ENCODE results near the gene SYNDIG1.

The SYNDIG1 gene

DNA sequence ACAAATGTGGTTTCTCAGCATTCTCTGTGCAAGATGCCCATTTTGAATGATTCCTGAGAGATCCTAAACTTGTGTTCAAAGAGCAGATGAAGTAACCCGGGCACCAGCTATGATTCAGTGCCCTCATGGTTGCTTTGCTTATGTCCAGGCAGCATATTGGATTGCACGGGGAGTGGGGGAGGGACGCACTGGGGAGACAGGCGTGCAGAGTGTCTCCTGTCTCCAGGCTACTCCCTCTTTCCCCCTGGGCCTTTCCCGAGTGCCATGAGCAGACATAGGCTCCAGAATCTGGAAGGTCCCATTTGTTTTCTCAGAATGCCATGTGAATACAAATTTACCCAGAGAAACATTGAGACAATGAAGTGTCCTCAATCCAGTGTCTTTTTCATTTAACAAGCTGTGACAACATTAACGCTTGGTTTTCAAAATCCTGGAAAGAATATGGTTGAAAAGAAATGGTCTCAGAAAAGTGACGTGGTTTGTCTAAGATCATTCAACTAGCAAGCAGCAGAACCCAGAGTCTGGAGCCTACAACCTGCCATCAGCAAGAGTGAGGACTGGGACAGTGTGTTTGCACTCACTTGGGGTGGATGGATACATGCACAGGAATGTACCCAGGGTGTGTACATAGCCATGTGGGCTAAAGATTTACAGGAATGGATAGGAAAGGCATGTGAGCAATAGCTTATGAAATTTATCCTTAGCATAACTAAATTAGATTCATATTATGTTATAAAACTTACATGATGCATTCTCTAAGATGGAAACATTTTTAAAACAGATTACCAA lies 4.2 kb downstream of the SYNDIG1 start:
- DNase-seq (ENCODE audit: low read depth): no peak

DNA sequence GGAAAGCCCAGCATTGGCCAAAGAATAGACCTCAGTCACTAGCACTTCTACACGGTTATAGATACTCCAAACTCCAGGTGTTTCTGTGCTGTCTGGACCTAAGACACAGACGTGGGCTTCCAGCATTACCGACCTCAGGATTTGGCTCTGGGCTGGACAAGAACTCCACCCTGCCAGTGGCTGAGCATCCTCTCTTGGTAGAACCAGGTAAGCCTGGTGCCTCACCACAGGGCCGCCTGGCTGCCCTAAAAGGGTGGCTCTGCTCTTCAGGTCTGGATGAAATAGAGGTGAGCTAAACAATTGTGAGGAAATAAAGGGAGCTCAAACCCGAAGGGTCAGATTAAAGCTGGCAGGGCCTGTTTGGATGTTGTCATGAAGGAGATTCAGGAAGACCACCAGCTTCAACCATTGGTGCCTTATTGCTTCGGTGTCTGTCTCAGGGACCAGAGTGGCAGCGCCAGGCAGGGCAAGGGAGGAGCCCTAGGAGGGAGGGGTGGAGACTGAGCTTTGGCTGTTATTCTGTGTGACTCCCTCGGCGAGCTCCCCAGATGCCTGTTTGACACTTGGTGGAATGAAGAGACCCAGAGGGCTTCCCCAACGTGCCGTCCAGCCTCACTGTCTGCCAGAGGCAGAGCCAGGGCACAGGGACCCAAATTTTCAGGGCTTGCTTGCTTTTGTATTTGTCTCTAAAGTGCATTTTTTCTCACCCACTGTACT lies 8.6 kb downstream of the SYNDIG1 start:
- DNase-seq (ENCODE audit: low read depth): no peak

DNA sequence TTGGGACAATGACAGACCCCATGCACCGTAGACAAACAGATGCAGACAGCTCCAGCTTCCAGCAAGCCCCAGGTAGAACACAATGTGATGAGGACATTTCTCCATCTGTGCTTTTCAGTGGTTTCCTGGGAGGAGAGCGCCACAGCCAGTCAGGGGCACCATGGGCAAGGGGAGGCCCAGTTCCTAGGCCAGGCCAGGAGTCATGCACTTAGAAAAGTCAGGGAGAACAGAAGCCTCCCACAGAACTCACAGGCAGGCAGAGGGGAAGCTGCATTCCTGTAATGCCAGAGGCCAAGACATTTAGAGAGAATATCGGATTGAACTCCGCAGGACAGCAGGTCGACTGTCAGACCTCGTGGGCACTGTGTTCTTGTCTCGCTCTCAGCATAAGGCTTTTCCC lies 9.2 kb downstream of the SYNDIG1 start:
- no peak for DNase-seq (ENCODE audit: low read depth)

DNA sequence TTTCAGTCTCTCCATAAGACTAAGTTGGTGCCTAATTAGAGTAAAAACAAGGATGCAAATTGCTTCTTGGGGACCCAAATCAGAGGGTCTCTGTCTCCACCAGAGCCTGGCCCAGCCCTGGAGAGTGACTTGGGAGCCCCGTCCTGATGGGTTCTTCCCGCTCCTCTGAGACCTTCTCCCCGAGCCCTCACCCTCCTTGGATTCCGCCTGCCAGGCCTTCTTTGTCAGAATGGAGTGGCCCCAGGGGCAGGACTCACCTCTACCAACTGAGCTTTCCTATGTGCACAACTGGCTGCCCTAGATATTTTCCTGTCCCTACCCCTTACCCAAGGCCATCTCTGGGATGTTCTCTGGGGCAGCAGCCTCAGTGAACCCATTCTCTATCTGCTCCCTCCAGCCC lies 9.7 kb downstream of the SYNDIG1 start:
- DNase-seq (ENCODE audit: low read depth): no peak

DNA sequence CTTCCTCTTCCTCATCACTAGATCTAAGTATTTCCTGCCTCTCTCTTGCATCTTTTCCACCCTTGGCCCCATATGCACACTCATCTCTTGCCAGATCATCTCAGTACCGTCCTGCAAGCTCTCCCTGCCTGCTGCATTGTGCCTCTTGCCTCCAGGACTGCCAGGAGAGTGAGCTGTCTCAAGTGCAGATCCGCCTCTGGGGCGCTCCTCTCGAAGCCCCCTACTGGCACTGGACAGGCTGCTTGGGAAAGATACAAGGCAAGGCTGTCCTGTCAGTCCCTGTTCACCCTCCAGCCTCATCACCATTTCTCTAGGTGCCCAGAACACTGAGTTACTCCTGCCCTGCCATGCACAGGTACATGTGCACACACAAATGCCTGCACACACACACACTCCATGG lies 10.2 kb downstream of the SYNDIG1 start:
- DNase-seq (ENCODE audit: low read depth): no peak

DNA sequence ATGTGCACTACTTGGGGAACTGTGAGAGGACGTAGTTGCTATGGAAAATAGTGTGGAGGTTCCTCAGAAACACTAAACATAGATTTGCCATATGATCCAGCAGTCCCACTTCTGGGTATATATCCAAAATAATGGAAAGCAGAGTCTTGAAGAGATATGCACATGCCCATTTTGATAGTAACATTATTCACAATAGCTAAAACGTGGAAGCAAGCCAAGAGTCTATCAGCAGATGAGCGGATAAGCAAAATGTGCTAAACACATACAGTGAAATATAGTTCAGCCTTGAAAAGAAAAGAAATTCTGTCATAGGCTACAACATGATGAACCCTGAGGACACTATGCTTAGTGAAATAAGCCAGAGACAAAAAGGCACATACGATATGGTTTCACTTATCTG lies 11.1 kb downstream of the SYNDIG1 start:
- no peak for DNase-seq (ENCODE audit: low read depth)

DNA sequence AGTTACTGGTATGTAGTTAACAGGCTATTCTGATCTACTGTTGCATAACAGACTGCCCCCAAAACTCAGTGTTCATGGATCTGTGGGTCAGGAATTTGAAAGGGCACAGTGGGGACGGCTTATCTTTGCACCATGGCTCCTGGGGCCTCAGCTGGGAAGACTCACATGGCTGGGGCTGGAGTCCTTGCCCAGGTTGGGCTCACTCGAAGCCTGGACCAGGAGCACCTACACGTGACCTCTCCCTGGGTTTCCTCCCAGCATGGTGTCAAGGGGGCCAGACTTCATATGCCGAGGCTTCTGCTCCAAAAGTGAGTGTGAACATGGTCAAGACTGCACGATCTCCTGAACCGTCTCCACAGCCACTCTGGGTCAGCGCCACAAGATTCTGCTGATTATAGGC lies 11.7 kb downstream of the SYNDIG1 start:
- DNase-seq (ENCODE audit: low read depth): no peak

DNA sequence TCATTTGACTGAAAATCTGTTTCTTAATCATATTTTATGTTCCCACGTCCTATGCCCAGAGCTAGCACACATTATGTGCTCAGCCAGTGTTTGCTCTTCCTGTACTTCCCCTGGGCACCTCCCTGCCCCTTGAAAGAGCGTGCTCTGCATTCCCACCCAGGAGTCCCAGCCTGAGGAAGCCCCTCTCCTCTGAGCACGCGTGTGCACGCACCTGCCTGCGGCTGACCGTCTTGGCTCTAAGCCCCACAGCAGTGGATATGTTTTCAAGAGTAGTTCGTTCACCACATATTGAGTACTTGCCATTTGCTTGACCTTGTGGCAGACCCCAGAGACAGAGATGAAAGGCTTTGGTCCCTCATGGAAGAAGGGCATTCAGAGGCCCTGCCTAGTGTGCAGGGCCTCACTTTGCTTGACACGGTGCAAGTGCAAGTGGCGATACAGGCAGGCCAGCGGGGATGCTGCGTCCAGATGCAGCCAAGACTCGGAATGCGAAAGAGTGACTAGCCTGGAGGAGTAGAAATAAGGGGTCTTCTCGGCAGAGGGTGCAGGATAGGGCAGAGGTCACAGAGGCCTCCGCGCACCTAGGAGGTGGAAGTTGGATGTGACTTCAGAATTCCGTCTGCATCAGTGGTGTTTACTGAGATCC lies 14.1 kb downstream of the SYNDIG1 start:
- no peak for DNase-seq (ENCODE audit: low read depth)

DNA sequence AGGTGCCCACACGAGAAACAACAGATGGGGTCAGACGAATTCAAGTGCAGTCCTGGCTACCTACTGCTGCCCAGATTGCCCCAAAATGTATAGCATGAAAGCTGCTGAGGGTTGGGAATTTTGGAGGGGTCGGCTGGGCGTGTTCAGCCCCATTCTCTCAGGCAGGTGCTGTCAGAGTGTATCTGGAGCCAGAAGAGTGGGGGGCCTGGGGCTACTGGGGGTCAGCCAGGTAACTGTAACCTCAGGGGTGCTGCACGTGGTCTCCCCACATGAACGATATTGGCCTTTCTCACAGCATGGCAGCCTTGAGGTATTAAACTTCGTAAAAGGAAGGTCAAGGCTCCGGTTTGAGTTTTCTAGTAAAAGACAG lies 14.6 kb downstream of the SYNDIG1 start:
- no peak for DNase-seq (ENCODE audit: low read depth)

DNA sequence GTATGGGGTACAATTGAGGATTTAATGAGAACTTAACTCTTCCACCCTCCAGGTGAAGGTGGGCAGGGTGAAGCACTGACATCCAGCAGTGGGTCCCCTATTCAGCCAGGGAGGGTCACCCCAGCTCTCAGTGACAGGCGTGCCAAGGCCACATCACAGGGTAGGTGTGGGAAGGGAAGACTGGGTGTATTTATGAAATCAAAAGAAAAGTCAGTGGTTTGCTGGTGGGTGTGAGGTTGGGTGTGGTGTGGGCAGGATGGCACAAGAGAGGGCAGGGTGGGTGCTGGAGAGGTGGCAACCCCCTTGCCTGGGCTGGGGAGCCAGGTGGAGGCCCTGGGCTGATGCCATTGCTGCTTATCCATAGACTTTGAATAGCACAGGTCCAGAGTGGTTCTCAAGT lies 16.6 kb downstream of the SYNDIG1 start:
- DNase-seq (ENCODE audit: low read depth): no peak

DNA sequence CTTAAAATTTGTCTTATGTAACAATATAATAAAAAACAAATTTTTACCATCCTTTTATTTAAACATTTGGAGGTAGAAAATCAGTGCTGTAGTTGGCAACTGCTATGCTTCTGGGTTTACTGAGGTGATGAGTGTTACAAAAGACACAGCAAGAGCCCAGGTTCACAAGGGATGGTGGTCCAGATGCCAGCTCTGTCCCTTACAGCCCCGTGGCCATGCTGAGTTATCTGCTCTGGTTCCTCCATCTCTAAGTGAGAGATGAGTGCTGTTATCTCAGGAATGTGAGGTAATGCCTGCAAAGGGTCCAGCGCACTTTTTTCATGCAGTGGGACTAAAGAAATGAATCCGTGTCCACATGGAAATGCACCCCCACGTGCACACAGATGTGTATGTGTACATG lies 17.8 kb downstream of the SYNDIG1 start:
- DNase-seq (ENCODE audit: low read depth): no peak

DNA sequence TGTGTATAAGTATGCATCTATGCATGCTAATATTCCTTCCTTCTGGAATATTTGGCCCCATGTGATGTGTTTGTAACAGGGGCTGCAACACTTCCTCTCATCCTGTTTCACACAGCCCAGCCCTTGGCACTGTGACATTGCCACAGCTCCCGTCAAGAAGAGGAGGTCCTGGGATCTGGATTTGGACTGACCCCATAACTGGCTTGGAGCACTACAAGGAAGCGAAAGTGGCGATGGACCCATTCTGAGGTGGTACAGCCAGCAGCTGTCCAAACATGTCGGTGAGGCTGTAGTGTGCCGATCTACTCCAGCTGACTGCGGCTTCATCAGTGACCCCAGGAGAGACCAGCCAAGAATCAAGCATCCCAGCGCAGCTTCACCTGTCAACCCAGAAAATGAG lies 18.2 kb downstream of the SYNDIG1 start:
- DNase-seq (ENCODE audit: low read depth): no peak

DNA sequence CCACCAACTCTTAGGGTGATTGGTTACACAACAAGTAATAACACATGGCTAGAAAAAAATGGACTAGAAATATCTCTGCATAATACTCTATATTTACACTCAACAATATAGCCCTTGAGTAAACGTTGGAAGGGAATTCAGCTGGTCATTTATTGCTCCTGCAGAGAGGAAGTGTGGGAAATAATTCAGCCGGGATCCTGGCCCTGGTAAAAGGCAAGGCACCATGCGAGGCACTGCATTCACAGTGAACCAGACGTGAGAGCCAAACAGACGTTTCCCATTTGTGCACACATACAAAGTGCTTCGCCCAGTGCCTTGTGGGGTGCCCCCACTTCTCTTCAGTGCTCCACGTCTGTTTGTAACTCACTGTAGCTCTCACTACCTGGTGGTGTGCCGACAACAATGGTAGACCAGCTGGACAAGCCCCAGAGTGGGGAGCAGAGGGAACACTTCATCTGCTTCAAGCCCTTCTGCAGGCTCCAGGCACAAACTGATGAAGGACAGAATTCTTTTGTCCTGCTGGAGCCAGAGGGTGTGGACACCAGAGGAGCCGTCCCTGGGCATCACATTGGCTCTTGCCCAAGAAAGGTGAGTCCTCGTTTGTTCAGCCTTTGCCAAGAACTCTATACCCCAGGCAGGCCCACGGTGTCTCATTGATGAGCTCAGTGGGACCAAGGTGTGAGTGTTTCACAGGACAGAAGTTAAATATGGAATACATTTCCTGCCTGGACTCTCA lies 18.8 kb downstream of the SYNDIG1 start:
- no peak for DNase-seq (ENCODE audit: low read depth)

DNA sequence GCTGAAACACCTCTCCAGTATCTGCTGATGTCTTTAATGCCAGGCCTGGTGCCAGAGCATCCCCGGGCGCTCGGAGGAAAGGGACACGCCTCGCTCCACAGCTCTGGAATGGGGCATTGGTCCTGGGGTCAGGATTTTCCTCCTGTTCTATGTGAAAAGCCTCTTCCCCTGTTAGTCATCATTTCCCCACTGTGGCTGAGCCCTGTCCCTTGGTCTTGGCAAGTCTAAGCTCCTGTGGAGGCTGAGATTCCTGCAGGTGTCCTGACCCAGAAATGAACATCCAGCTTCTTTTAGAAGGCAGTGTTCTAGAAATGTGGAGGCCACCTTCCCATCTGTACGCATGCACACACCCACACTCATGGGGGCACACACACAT lies 19.4 kb downstream of the SYNDIG1 start:
- no peak for DNase-seq (ENCODE audit: low read depth)

DNA sequence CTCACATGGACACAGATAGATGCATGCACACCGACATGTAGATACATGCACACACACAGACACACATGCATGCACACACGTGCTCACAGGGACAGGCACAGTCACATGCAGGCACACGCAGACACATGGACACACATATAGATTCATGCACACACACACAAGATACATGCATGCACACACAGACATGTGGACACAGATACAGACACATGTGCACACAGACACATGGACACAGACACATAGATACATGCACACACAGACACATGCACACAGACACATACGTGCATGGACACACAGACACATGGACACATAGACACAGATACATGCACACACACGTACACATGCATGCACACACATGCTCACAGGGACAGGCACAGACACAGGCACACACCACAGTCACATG lies 19.8 kb downstream of the SYNDIG1 start:
- no peak for DNase-seq (ENCODE audit: low read depth)

DNA sequence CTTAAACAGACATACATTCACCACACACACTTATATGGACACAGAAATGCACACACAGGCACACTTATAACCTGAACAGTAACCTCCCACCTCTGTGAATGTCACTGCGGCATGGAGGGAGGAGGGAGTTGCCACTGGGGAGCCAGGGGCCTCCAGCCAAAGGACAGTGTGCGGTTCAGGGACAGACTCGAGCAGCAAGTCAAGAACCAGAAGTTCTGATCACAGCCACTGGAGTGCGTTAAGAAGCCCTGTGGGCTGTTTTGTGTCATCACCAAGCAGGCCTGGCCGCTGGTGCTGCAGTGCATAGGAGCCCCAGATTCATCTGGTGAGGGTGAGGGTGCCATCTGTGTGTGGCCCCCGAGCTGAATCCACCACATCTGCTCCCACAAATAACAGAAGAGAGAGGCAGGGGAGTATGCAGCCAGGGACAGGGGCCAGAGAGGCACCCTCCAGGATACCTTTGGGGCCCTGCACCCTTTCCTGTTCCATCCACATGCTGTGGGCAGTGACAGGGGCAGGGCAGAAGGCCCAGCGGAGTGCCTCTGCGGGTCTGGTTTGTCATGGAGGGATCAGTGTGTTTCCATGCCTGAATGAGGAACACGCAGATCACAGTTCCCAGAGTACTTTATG lies 20.3 kb downstream of the SYNDIG1 start:
- DNase-seq (ENCODE audit: low read depth): no peak

DNA sequence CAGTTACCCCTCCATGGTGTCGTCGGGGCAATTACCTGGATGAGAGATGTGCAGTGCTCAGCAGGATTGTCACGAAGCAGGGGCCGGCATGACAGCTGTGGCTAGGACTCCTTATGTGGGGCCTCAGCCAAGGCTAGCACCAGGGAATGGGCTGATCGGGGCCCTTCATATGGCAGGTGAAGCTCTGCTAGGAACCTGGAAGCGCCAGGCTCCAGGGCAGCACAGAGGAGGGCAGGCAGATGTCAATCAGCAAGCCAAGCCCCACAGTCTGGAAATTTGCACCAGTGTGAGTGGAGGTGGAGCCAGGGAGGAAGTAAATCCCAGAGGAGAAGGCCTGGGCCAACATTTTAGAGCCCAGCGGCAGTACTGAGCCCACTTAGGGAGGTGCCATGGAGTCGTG lies 21.2 kb downstream of the SYNDIG1 start:
- DNase-seq (ENCODE audit: low read depth): no peak

DNA sequence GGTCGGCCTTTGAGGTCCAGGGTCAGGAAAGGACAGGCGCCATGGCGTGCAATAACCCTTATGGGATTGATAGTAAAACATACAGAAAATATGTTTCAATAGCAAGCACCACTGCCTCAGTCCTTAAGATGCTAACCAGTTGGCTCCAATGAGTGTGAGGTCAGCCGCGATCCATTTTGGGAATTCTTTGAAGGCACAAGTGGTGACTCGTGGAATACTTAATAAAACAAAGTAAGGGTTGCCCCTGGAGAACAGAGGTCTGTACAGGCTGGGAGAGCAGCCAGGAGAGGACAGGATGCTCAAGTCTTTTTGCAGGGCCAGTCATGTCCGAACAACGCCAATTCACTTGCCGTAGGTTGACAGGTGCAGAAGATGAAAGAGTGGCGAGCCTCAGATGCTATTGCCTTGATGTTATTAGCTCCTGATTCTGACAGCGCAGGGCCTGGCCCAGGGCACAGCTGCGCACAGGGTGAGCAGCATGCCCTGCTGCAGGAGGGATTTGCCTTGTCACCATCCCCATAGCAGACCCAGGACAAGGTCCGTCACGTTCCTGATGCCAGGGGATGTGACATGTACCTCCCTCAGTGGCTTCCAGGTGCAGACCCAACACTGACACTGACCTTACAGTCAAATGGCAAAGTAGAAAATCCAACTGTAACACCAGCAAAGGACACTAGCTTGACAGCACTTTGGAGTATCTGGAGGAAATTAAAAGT lies 21.8 kb downstream of the SYNDIG1 start:
- no peak for DNase-seq (ENCODE audit: low read depth)

DNA sequence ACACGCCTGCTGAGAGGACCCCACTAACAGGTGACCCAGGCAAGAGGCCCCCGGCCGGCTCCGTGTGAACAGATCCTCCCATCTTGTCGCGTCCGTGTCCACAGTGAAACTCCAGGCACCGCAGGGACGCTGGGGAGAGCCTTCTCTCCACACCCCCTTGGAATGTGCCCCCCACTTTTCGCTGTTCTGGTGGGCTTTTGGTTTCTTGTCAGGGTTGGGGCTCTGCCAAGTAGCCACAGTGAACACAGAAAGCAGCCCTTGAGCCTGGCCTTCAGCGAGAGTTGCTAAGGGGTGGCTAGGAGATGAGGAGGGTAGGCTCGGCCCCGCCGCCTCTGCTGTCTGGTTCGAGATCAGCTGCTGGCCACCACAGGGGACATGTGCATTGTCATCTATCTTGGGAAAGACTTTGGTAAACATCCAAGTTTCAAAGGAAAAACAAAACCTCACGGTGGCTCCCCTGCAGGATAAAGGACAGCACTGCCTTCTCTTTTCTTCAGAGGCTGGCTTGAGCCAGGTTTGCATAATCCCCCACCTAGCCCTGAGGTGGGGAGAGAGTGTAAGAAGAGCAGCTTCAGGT lies 22.7 kb downstream of the SYNDIG1 start:
- no peak for DNase-seq (ENCODE audit: low read depth)

DNA sequence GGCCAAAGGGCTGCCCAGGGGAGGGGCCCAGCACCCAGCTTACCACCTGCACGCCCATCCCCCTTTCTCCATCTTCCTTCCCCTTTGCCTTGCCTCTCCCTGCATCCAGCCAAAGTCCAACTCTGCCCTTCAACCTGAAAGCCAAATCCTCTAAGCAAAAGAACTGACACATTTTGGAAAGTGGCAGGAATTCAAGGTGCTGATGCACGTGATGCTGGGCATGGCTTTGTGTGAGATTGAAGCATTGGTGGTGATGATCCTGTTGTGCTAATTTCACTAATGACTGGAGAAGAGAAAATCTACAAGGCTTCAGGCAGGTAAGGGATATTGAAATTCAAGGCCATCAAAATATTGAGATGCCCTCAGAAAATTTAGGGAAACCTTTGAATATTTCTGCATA lies 23.3 kb downstream of the SYNDIG1 start:
- DNase-seq (ENCODE audit: low read depth): no peak

DNA sequence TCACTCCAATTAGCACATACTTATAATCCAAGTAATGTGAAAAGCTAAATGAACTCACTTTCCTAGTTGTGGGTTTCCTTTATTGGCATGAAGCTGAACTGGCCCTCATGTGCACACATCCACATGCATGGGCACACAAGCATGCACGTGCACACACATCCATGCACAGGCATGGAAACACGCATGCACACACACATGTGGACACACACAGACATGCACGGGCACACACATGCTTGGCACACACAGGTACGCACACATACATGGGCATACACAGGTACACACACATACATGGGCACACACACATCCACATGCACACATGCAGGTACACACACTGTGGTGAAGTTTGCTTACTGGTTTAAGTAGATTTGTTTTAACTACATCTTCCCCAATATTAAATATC lies 23.8 kb downstream of the SYNDIG1 start:
- DNase-seq (ENCODE audit: low read depth): no peak

Measured in amniotic epithelial cell (primary cell).